GM12892 (cell line): ENCODE measurements around the gene ARRB2.

Source experiments
- POLR2A ChIP-seq: IDR thresholded peaks from 2 replicates; pipeline ENCODE4 v1.6.1; 2011; ENCODE audit warnings: low read depth, low read length, control low read depth
- POLR2AphosphoS5 ChIP-seq: IDR thresholded peaks from 2 replicates; pipeline ENCODE4 v1.6.1; 2011; ENCODE audit warnings: low read depth, low read length, control low read depth
- TAF1 ChIP-seq: IDR thresholded peaks from 2 replicates; pipeline ENCODE4 v1.6.1; 2011; ENCODE audit warnings: low read depth, mild to moderate bottlenecking, control low read depth, low read length, borderline replicate concordance

GRCh38 chr17:4674685-4674998 lies 35.8 kb upstream of the ARRB2 start:
- TF ChIP-seq POLR2A: no peak
- no peak for TF ChIP-seq POLR2AphosphoS5
- no peak for TF ChIP-seq TAF1
